BE2C (cell line): Measurements from ENCODE around the gene RSRP1.

Experiments used
- DNase-seq: peaks from one replicate; pipeline ENCODE4 v3.0.0-alpha.2; 2020
- H3K27me3 ChIP-seq: fragments of 250-450 bp; sonication (Bioruptor Pico); 2 replicates; pipeline ENCODE4 v1.5.1; 2020; ENCODE audit warnings: mild to moderate bottlenecking
- H3K36me3 ChIP-seq: fragments of 250-450 bp; sonication (Bioruptor Pico); 2 replicates; pipeline ENCODE4 v1.5.1; 2020; ENCODE audit warnings: mild to moderate bottlenecking
- H3K4me1 ChIP-seq: fragments of 250-450 bp; sonication (Bioruptor Pico); 2 replicates; pipeline ENCODE4 v1.5.1; 2020
- H3K4me3 ChIP-seq: 2 replicates; pipeline ENCODE4 v1.5.1; 2011; ENCODE audit warnings: low read depth, low read length
- H3K9me3 ChIP-seq: fragments of 250-450 bp; sonication (Bioruptor Pico); 2 replicates; pipeline ENCODE4 v1.5.1; 2020
- TF ChIP-seq, protein P1 (sequence below): IDR thresholded peaks from 2 replicates; pipeline ENCODE4 v1.5.1; 2012; ENCODE audit warnings: mild to moderate bottlenecking, low read depth, low read length

The RSRP1 gene

DNA sequence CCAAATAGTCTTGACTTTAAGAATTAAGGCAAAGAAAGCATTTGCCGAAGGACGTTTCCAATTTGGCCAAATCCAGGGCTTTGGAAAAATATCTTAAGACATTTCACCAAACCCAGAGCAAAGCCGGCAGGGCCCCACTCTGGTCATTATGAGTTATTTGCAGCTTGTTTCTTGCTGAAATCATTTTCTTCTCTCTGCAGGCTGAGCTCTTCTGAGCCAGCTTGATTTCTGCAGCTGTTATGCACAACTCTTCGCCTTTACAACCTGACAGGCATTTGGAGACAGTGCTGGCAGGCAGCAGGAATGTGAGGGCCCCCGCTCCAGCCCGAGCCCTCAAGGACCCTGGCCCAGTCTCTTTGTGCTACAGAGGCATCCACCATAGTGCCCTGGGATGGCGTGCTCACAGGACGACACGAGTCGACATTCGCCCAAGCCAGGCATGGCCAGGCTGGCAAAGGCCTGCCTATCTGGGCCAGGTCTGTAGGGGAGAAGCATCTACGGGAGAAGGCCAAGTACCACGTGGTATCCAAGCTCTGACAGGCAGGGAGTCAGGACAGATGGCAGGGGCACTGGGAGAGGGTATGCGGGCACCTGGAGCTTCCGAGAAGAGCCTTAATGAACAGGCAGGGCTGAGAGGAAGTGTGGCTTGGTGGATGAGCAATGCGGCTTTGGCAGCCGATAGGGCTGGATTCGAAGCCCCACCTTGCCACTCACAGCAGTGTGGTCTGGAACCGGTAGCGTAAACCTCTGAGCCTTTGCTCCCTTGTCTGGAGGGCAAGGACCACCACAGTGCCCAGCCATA lies 47.2 kb downstream of the RSRP1 start:
- no peak overlapping the region for H3K4me3 ChIP-seq
- TF ChIP-seq, protein P1, sequence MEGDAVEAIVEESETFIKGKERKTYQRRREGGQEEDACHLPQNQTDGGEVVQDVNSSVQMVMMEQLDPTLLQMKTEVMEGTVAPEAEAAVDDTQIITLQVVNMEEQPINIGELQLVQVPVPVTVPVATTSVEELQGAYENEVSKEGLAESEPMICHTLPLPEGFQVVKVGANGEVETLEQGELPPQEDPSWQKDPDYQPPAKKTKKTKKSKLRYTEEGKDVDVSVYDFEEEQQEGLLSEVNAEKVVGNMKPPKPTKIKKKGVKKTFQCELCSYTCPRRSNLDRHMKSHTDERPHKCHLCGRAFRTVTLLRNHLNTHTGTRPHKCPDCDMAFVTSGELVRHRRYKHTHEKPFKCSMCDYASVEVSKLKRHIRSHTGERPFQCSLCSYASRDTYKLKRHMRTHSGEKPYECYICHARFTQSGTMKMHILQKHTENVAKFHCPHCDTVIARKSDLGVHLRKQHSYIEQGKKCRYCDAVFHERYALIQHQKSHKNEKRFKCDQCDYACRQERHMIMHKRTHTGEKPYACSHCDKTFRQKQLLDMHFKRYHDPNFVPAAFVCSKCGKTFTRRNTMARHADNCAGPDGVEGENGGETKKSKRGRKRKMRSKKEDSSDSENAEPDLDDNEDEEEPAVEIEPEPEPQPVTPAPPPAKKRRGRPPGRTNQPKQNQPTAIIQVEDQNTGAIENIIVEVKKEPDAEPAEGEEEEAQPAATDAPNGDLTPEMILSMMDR: no peak
- no peaks in the 10 kb centered on the region for H3K4me1 ChIP-seq
- no peaks in the 10 kb centered on the region for H3K9me3 ChIP-seq
- H3K27me3 ChIP-seq: no peaks in the 10 kb centered on the region
- no peak for DNase-seq
- H3K36me3 ChIP-seq: no peaks in the 10 kb centered on the region

DNA sequence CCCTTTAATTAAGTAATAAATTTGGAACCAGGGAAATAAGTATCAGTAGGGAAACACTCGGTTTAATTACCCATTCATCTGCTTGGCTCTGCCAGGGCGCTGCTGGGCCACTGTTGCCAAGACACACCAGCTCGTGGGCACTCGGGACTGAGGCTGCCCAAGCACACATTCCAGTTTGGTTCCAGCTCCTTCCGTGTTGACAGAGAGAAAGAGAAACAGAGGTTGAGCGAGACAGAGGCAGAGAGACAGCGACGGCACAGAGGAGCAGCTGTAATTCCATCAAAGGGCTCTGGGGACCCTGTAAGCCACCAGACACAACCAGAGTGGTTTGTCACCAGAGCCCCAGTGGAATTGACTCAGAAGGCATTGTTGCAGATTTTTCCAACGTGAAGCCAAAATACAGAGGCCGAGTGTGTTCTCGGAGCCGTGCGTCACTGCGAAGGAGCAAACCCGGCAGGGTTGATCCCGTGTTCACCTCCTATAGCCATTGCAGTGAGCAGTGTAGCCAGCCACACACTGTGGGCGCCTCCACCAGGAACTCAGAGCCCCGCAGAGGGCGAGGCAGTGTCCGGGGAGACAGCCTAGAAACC lies 48.5 kb downstream of the RSRP1 start:
- 0 out of 2 replicates have a peak overlapping the region, but pooled peaks have one; percentile 14 for H3K4me3 ChIP-seq
- peak; percentile 57 for DNase-seq
- H3K4me1 ChIP-seq: no peaks in the 10 kb centered on the region

DNA sequence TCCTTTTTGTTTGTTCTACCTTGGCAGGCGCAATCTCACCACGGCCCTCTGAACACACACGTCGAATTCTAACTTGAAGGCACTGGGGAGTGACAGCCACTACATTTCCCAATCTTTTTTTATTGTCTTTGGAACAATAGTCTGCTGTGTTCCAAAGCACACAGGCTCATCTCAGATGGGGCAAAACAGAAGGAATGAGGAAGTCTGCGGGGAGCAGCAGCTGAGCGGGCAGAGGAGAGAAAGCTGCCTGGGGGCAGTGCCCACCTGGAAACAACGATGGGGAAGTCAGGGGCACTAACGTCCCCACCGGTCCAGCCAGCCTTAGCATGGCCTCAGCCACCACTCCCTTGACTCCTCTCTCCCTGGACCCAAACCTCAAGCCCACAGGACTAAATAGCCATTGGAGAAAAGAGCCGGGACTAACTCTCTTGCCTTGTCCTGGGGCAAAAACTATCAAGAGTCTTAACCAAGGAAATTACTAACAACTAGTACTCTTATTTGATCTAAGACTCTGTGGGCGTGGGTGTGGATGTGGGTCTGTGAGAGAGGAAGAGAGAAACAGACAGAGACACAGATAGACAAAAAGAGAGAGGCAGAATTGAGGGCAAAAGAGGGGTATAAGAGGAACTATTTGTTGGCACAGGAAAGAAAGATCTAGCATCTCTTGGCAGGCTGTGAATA lies 49.1 kb downstream of the RSRP1 start:
- TF ChIP-seq, protein P1: no peak
- no peak for DNase-seq
- Histone ChIP-seq H3K9me3 (no peaks in the 10 kb centered on the region), H3K36me3 (no peaks in the 10 kb centered on the region), H3K4me1 (no peaks in the 10 kb centered on the region), H3K27me3 (no peaks in the 10 kb centered on the region), H3K4me3 (0 out of 2 replicates have a peak overlapping the region, but pooled peaks have one; percentile 14)

More for the DNA sequence above, 48.5 kb downstream of the RSRP1 start:
- Histone ChIP-seq H3K36me3 (no peaks in the 10 kb centered on the region), H3K27me3 (no peaks in the 10 kb centered on the region), H3K9me3 (no peaks in the 10 kb centered on the region)
- TF ChIP-seq, protein P1: peak; percentile 35

DNA sequence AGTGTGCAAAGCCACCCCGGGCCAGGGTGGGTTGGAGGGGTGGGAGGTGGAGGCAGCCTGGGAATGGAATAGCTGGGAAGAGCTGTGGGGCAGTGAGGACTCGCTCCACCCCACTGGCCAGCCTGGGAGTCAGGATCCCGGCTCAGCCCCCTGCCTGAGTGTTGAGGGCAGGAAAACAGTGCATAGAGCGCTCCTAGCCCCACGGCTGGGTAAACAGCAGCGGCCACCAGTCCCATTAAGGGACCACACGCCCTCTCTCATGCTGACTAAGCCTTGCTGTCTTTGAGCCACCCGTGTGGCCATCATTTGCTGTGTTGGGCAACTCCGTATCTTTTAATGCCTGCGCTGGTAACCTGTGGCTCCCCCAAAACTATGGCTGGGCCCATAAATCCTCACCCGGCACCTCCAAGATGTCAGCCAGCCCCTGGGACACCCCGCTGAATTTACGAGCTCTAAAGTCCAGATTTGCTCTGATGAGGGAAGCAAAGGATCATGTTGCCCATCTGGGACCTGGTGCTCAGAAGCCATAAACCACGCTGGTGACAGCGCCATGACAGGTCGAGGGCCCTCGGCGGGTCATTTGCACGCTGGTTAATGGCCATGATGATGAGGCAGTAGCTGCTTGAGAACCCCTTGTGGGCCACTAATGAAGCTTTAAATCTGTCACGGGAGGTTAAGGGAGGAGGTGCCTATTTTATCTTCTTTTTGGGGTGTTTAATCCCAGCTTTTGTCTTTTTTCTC lies 49.8 kb downstream of the RSRP1 start:
- TF ChIP-seq, protein P1: no peak
- no peaks in the 10 kb centered on the region for H3K9me3 ChIP-seq
- H3K36me3 ChIP-seq: no peaks in the 10 kb centered on the region
- no peak for DNase-seq
- H3K4me1 ChIP-seq: no peaks in the 10 kb centered on the region
- H3K27me3 ChIP-seq: no peaks in the 10 kb centered on the region
- H3K4me3 ChIP-seq: no peak overlapping the region

DNA sequence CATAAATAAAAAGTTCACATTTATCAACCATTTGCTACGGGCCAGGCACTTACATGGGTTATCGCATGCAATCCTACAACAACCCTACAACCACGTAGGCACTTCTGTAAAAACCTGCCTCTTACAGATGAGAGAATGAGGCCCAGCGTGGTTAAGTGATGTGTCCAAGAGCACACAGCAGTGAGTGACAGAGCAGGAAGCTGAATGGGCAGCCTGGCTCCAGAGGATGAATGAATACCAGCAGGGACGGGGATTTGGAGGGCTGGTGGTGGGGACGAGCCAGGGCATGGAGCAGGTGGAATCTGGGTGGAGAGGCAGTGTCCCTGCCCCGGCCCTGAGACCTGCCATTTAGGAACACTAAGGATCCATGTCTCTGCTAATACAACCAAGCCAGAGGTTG lies 50.4 kb downstream of the RSRP1 start:
- DNase-seq: no peak
- TF ChIP-seq, protein P1: no peak
- Histone ChIP-seq H3K27me3 (no peaks in the 10 kb centered on the region), H3K9me3 (no peaks in the 10 kb centered on the region), H3K4me3 (no peak overlapping the region), H3K36me3 (no peaks in the 10 kb centered on the region), H3K4me1 (no peaks in the 10 kb centered on the region)
